Neural progenitor cell (in vitro differentiated cells): ENCODE measurements around the gene AKR1B1. TPM values are rescaled to one million over a fixed set of nuclear protein-coding genes. Genes with fewer than 3 reads are reported as not detected.

Experiments used
- DNase-seq: peaks from one replicate; pipeline ENCODE4 v3.0.0-alpha.2; 2016; ENCODE audit warnings: low spot score
- H2AFZ ChIP-seq: fragments of 200-600 bp; sonication (generic); replicated peaks from 2 replicates; pipeline ENCODE4 v1.6.1; 2016; ENCODE audit warnings: antibody characterized with exemption
- H3F3A ChIP-seq: fragments of 200-600 bp; sonication (generic); 2 replicates; pipeline ENCODE4 v1.6.1; 2016; ENCODE audit warnings: antibody characterized with exemption, low read depth
- H3K27ac ChIP-seq: fragments of 200-600 bp; sonication (generic); 2 replicates; pipeline ENCODE4 v1.5.1; 2016; ENCODE audit warnings: mild to moderate bottlenecking
- H3K27me3 ChIP-seq: fragments of 200-600 bp; sonication (generic); 2 replicates; pipeline ENCODE4 v1.6.1; 2016; ENCODE audit warnings: mild to moderate bottlenecking, moderate library complexity
- H3K36me3 ChIP-seq: fragments of 200-600 bp; sonication (generic); 2 replicates; pipeline ENCODE4 v1.5.1; 2016
- H3K4me1 ChIP-seq: fragments of 200-600 bp; sonication (generic); 2 replicates; pipeline ENCODE4 v1.6.1; 2016; ENCODE audit warnings: mixed run types
- H3K4me2 ChIP-seq: fragments of 200-600 bp; sonication (generic); 2 replicates; pipeline ENCODE4 v1.6.1; 2016
- H3K4me3 ChIP-seq: fragments of 200-600 bp; sonication (generic); 2 replicates; pipeline ENCODE4 v1.5.1; 2016
- H3K79me2 ChIP-seq: fragments of 200-600 bp; sonication (generic); 2 replicates; pipeline ENCODE4 v1.6.1; 2016; ENCODE audit warnings: low read depth
- H3K9ac ChIP-seq: fragments of 200-600 bp; sonication (generic); 2 replicates; pipeline ENCODE4 v1.6.1; 2016
- H3K9me3 ChIP-seq: fragments of 200-600 bp; sonication (generic); 2 replicates; pipeline ENCODE4 v1.5.1; 2016; ENCODE audit warnings: low read depth
- H4K20me1 ChIP-seq: fragments of 200-600 bp; sonication (generic); 2 replicates; pipeline ENCODE4 v1.6.1; 2016; ENCODE audit warnings: low read depth
- H3K27ac Mint-ChIP-seq: 3 replicates; pipeline ENCODE4 v1.8.0; 2021; ENCODE audit warnings: mixed read lengths
- H3K27me3 Mint-ChIP-seq: 2 replicates; pipeline ENCODE4 v1.8.0; 2022; ENCODE audit warnings: low read depth, mild to moderate bottlenecking, inconsistent platforms, moderate library complexity, mixed read lengths; ENCODE audit not compliant: insufficient read depth
- H3K36me3 Mint-ChIP-seq: 3 replicates; pipeline ENCODE4 v1.8.0; 2021; ENCODE audit warnings: mixed read lengths
- H3K4me1 Mint-ChIP-seq: 3 replicates; pipeline ENCODE4 v1.8.0; 2021; ENCODE audit warnings: mixed read lengths
- H3K4me3 Mint-ChIP-seq: 3 replicates; pipeline ENCODE4 v1.8.0; 2021; ENCODE audit warnings: mild to moderate bottlenecking, moderate library complexity, mixed read lengths
- H3K9me3 Mint-ChIP-seq: 3 replicates; pipeline ENCODE4 v1.8.0; 2020; ENCODE audit warnings: mixed read lengths
- EZH2 ChIP-seq: fragments of 200-600 bp; sonication (generic); IDR thresholded peaks from 2 replicates; pipeline ENCODE4 v1.6.1; 2017; ENCODE audit warnings: antibody characterized with exemption, mild to moderate bottlenecking, moderate library complexity
- EZH2phosphoT487 ChIP-seq: fragments of 200-600 bp; sonication (generic); IDR thresholded peaks from 2 replicates; pipeline ENCODE4 v1.6.1; 2017; ENCODE audit warnings: antibody characterized with exemption
- total RNA-seq: library from RNA; depleted of rRNA; stranded (reverse); fragments of >200 nt; gene quantifications from 2 replicates; pipeline ENCODE4 v1.2.3, GENCODE V29; 2015; ENCODE audit warnings: low replicate concordance
- TF ChIP-seq, protein P1 (sequence below): fragments of 200-600 bp; sonication (generic); IDR thresholded peaks from 2 replicates; pipeline ENCODE4 v1.5.1; 2017; ENCODE audit warnings: antibody characterized with exemption, mild to moderate bottlenecking

Gene AKR1B1
- total RNA-seq, 1 donor from 2014 or later: 105 TPM

DNA sequence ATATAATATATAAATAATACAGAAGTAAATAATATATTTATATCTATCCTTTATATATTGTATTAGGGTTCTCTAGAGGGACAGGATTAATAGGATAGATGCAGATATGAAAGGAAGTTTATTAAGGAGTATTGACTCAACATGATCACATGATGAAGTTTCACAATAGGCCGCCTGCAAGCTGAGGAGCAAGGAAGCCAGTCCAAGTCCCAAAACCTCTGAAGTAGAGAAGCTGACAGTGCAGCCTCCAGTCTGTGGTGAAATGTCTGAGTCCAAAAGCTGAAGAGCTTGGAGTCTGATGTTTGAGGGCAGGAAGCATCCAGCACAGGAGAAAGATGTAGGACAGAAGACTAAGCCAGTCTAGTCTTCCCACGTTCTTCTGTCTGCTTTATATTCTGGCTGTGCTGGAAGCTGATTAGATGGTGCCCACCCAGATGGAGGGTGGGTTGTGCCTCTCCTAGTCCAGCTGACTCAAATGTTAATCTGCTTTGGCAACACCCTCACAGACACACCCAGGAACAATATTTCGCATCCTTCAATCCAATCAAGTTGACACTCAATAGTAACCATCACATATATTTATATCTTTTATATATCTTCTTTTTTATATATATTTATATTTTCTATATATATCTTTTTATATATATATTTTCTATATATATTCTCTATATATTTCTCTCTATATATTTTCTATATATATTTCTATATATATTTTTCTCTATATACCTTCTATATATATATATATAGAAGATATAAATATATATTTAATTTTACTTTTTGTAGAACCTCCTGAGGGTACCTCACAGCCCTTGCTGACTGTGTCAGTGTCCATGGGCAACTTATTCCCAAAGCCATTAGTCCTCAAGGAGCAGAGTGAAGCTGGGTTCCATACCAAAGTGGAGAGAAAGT lies 43.8 kb upstream of the AKR1B1 start:
- no peaks in the 10 kb centered on the region for H3K4me1 ChIP-seq
- no peak overlapping the region for H2AFZ ChIP-seq
- no peak overlapping the region for H3K27ac ChIP-seq
- H3K79me2 ChIP-seq: no peaks in the 10 kb centered on the region
- H3K4me1 Mint-ChIP-seq: no peaks in the 10 kb centered on the region
- no peaks in the 10 kb centered on the region for H3K27me3 ChIP-seq
- H3K9me3 Mint-ChIP-seq: peaks cover 3% of the 10 kb centered on the region
- no peak overlapping the region for H3K4me2 ChIP-seq
- no peaks in the 10 kb centered on the region for H3K36me3 Mint-ChIP-seq
- H3K4me3 Mint-ChIP-seq: no peak overlapping the region
- DNase-seq: no peak
- no peak overlapping the region for H3K4me3 ChIP-seq
- no peaks in the 10 kb centered on the region for H3K36me3 ChIP-seq
- TF ChIP-seq EZH2 (no peak), EZH2phosphoT487 (no peak)
- TF ChIP-seq, protein P1, sequence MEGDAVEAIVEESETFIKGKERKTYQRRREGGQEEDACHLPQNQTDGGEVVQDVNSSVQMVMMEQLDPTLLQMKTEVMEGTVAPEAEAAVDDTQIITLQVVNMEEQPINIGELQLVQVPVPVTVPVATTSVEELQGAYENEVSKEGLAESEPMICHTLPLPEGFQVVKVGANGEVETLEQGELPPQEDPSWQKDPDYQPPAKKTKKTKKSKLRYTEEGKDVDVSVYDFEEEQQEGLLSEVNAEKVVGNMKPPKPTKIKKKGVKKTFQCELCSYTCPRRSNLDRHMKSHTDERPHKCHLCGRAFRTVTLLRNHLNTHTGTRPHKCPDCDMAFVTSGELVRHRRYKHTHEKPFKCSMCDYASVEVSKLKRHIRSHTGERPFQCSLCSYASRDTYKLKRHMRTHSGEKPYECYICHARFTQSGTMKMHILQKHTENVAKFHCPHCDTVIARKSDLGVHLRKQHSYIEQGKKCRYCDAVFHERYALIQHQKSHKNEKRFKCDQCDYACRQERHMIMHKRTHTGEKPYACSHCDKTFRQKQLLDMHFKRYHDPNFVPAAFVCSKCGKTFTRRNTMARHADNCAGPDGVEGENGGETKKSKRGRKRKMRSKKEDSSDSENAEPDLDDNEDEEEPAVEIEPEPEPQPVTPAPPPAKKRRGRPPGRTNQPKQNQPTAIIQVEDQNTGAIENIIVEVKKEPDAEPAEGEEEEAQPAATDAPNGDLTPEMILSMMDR: no peak
- no peaks in the 10 kb centered on the region for H4K20me1 ChIP-seq
- no peak overlapping the region for H3K27ac Mint-ChIP-seq
- H3F3A ChIP-seq: no peaks in the 10 kb centered on the region
- H3K9ac ChIP-seq: no peak overlapping the region
- H3K9me3 ChIP-seq: no peaks in the 10 kb centered on the region
- peaks cover 7% of the 10 kb centered on the region for H3K27me3 Mint-ChIP-seq

DNA sequence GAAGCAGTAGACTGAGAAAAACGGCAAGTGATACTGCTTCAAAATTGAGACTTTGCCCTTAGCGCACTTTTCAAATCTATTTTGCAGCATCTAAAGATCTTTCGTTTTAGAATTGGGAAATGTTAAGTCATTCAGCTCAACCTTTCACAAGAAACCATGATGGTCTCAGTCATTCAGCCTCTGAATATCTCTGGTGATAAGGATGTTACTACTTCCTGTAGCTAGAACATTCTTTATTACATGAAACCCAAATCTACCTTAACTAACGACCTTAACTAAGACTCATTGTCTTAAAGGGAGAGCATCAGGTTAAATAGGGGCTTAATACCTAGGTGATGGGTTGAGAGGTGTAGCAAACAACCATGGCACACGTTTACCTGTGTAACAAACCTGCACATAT lies 42.1 kb upstream of the AKR1B1 start:
- Histone ChIP-seq H3K4me1 (no peaks in the 10 kb centered on the region), H2AFZ (no peak overlapping the region), H3K9me3 (no peaks in the 10 kb centered on the region), H3K4me2 (no peak overlapping the region), H3K36me3 (no peaks in the 10 kb centered on the region), H3K27ac (no peak overlapping the region), H3K9ac (no peak overlapping the region), H3K27me3 (no peaks in the 10 kb centered on the region), H3F3A (no peaks in the 10 kb centered on the region), H4K20me1 (no peaks in the 10 kb centered on the region), H3K4me3 (no peak overlapping the region), H3K79me2 (no peaks in the 10 kb centered on the region)
- Mint-ChIP-seq H3K27ac (no peak overlapping the region), H3K27me3 (peaks cover 5% of the 10 kb centered on the region), H3K36me3 (no peaks in the 10 kb centered on the region), H3K4me1 (no peaks in the 10 kb centered on the region), H3K4me3 (no peak overlapping the region), H3K9me3 (peaks cover 3% of the 10 kb centered on the region)
- DNase-seq: no peak
- TF ChIP-seq, protein P1: no peak
- TF ChIP-seq EZH2phosphoT487 (no peak), EZH2 (no peak)

DNA sequence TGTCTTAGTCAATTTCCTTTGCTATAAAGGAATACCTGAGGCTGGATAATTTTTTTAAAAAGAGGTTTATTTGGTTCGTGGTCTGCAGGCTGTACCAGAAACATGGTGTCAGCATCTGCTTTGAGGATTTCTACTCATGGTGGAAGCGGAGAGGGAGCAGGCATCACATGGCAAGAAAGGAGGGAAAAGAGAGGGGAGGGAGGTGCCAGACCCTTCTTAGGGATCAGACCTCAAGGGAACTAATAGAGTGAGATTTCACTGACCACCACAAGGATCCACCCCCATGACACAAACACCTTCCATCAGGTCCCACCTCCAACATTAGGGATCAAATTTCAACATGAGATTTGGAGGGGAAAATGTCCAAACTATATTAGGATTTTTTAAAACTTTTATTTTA lies 41.5 kb upstream of the AKR1B1 start:
- no peak for DNase-seq
- H3K4me2 ChIP-seq: no peak overlapping the region
- no peak overlapping the region for H3K4me3 Mint-ChIP-seq
- H3K36me3 Mint-ChIP-seq: no peaks in the 10 kb centered on the region
- no peaks in the 10 kb centered on the region for H3K4me1 Mint-ChIP-seq
- TF ChIP-seq, protein P1: no peak
- TF ChIP-seq EZH2phosphoT487: no peak
- no peak for TF ChIP-seq EZH2
- H3K9me3 Mint-ChIP-seq: peaks cover 3% of the 10 kb centered on the region
- no peaks in the 10 kb centered on the region for H3K9me3 ChIP-seq
- H3F3A ChIP-seq: no peaks in the 10 kb centered on the region
- no peak overlapping the region for H3K9ac ChIP-seq
- no peaks in the 10 kb centered on the region for H3K79me2 ChIP-seq
- H3K36me3 ChIP-seq: no peaks in the 10 kb centered on the region
- H3K27ac ChIP-seq: no peak overlapping the region
- H3K27ac Mint-ChIP-seq: no peak overlapping the region
- H3K4me1 ChIP-seq: no peaks in the 10 kb centered on the region
- H3K27me3 Mint-ChIP-seq: peaks cover 5% of the 10 kb centered on the region
- no peak overlapping the region for H2AFZ ChIP-seq
- H4K20me1 ChIP-seq: no peaks in the 10 kb centered on the region
- H3K27me3 ChIP-seq: no peaks in the 10 kb centered on the region
- no peak overlapping the region for H3K4me3 ChIP-seq
